HCT116 (cell line): Measurements from ENCODE around the gene HSF2BP. TPM values are rescaled to one million over a fixed set of nuclear protein-coding genes. Genes with fewer than 3 reads are reported as not detected.

Experiments used
- ATAC-seq: fragments of 200-7000 bp; cut with Tn5 transposase; 2 replicates; pipeline ENCODE4 v1.9.1; 2020; ENCODE audit warnings: mild to moderate bottlenecking, moderate library complexity
- BruUV-seq: library from RNA; stranded (reverse); fragments of 400-500 nt; replicated peaks from 2 replicates; lab custom pipeline; 2021; lab: Mats Ljungman, UMichigan
- CTCF ChIA-PET: fragments of 300-600 bp; sonication (Branson Sonifier 250); formaldehyde crosslinking; loops from one replicate; lab custom pipeline; 2021; ENCODE audit warnings: antibody characterized with exemption; lab: Charles Lee
- POLR2A ChIA-PET: fragments of 300-600, 350-600 bp; sonication (Branson Sonifier 250); formaldehyde crosslinking; loops from one replicate; lab custom pipeline; 2021; ENCODE audit warnings: antibody characterized with exemption; lab: Charles Lee
- RAD21 ChIA-PET, 2 experiments: fragments of 300-600 bp; sonication (Branson Sonifier 250); formaldehyde crosslinking; loops; one replicate each; lab custom pipeline; 2023; ENCODE audit warnings: low total read pairs in 2 of 2; ENCODE audit not compliant: uncharacterized antibody in 2 of 2, unreplicated experiment in 2 of 2, low non-redundant PET in 1 of 2; lab: Charles Lee
- DNase-seq: peaks from one replicate; pipeline ENCODE4 v3.0.0-alpha.2; 2010; ENCODE audit warnings: low read depth, low spot score
- H2AFZ ChIP-seq: fragments of 200-600 bp; shearing (Covaris generic), sonication (generic); 2 replicates; pipeline ENCODE4 v1.6.1; 2017; ENCODE audit warnings: low read depth, mixed run types, mixed read lengths, antibody characterized with exemption, low read length; ENCODE audit not compliant: poor library complexity, severe bottlenecking
- H3K27ac ChIP-seq: 2 replicates; pipeline ENCODE4 v1.5.1; 2012; ENCODE audit warnings: low read depth, low read length
- H3K27me3 ChIP-seq: fragments of 200-600 bp; sonication (generic); 2 replicates; pipeline ENCODE4 v1.6.1; 2016; ENCODE audit warnings: mixed run types, low read length, mixed read lengths; ENCODE audit not compliant: insufficient read depth
- H3K36me3 ChIP-seq, 2 experiments: fragments of 200-500 bp in 1 of 2; fragments of 200-600 bp in 1 of 2; sonication (Bioruptor generic) in 1 of 2; sonication (generic) in 1 of 2; 2 replicates each; pipeline versions ENCODE4 v1.5.1 to v1.6.1; 2014 to 2016; ENCODE audit warnings: low read length in 2 of 2, inconsistent platforms in 1 of 2, mixed read lengths in 1 of 2, mixed run types in 1 of 2; ENCODE audit not compliant: insufficient read depth in 2 of 2, control insufficient read depth in 1 of 2
- H3K4me1 ChIP-seq, 2 experiments: fragments of 200-600 bp in 1 of 2; sonication (generic) in 1 of 2; 2 replicates each; pipeline versions ENCODE4 v1.5.1 to v1.6.1; 2012 to 2017; ENCODE audit warnings: low read length in 2 of 2, inconsistent platforms in 1 of 2, mild to moderate bottlenecking in 1 of 2, mixed read lengths in 1 of 2, mixed run types in 1 of 2, moderate library complexity in 1 of 2; ENCODE audit not compliant: insufficient read depth in 2 of 2, control insufficient read depth in 1 of 2
- H3K4me2 ChIP-seq: fragments of 200-600 bp; sonication (generic); 2 replicates; pipeline ENCODE4 v1.6.1; 2017; ENCODE audit warnings: mixed run types, low read length, mixed read lengths
- H3K4me3 ChIP-seq, 2 experiments: fragments of 200-600 bp in 1 of 2; sonication (generic) in 1 of 2; replicated peaks in 1 of 2; 2 replicates each; pipeline ENCODE4 v1.5.1; 2011 to 2016; ENCODE audit warnings: low read length in 2 of 2, control low read depth in 1 of 2, low read depth in 1 of 2, mild to moderate bottlenecking in 1 of 2, mixed read lengths in 1 of 2, mixed run types in 1 of 2
- H3K79me2 ChIP-seq: fragments of 200-600 bp; sonication (generic); 2 replicates; pipeline ENCODE4 v1.6.1; 2017; ENCODE audit warnings: mild to moderate bottlenecking, mixed run types, low read length, moderate library complexity, mixed read lengths; ENCODE audit not compliant: insufficient read depth
- H3K9ac ChIP-seq: fragments of 200-600 bp; sonication (generic); 2 replicates; pipeline ENCODE4 v1.6.1; 2016; ENCODE audit warnings: low read length, mixed read lengths
- H3K9me2 ChIP-seq: fragments of 200-600 bp; sonication (generic), shearing (Covaris generic); 2 replicates; pipeline ENCODE4 v1.6.1; 2017; ENCODE audit warnings: mixed run types, mild to moderate bottlenecking, moderate library complexity; ENCODE audit not compliant: insufficient read depth
- H3K9me3 ChIP-seq, 2 experiments: fragments of 200-500 bp in 1 of 2; fragments of 200-600 bp in 1 of 2; sonication (Bioruptor generic) in 1 of 2; sonication (generic) in 1 of 2; 2 replicates each; pipeline ENCODE4 v1.6.1; 2014 to 2017; ENCODE audit warnings: low read length in 2 of 2, mixed read lengths in 2 of 2, inconsistent platforms in 1 of 2, low read depth in 1 of 2, mild to moderate bottlenecking in 1 of 2, mixed run types in 1 of 2, moderate library complexity in 1 of 2; ENCODE audit not compliant: control insufficient read depth in 1 of 2, insufficient read depth in 1 of 2
- H4K20me1 ChIP-seq: fragments of 200-600 bp; sonication (generic), shearing (Covaris generic); 2 replicates; pipeline ENCODE4 v1.6.1; 2017; ENCODE audit warnings: mixed run types, mild to moderate bottlenecking, moderate library complexity; ENCODE audit not compliant: insufficient read depth
- ATF3 ChIP-seq: IDR thresholded peaks from 2 replicates; pipeline ENCODE4 v1.6.1; 2012
- CBX3 ChIP-seq: IDR thresholded peaks from 2 replicates; pipeline ENCODE4 v1.6.1; 2012; ENCODE audit warnings: low read depth
- ELF1 ChIP-seq: IDR thresholded peaks from 2 replicates; pipeline ENCODE4 v1.6.1; 2012; ENCODE audit warnings: low read depth, borderline replicate concordance
- EZH2phosphoT487 ChIP-seq: fragments of 200-600 bp; IDR thresholded peaks from 2 replicates; pipeline ENCODE4 v1.6.1; 2018; ENCODE audit warnings: antibody characterized with exemption, borderline replicate concordance
- JUND ChIP-seq: IDR thresholded peaks from 2 replicates; pipeline ENCODE4 v1.6.1; 2012
- RAD21 ChIP-seq: IDR thresholded peaks from 2 replicates; pipeline ENCODE4 v1.6.1; 2012; ENCODE audit warnings: low read depth, mild to moderate bottlenecking
- REST ChIP-seq: IDR thresholded peaks from 2 replicates; pipeline ENCODE4 v1.6.1; 2012; ENCODE audit warnings: low read depth
- SIN3A ChIP-seq: IDR thresholded peaks from 2 replicates; pipeline ENCODE4 v1.6.1; 2012; ENCODE audit warnings: low read depth
- SP1 ChIP-seq: IDR thresholded peaks from 2 replicates; pipeline ENCODE4 v1.6.1; 2012; ENCODE audit warnings: low read depth
- ZNF274 ChIP-seq: fragments of 200-500 bp; sonication (Bioruptor generic); IDR thresholded peaks from 2 replicates; pipeline ENCODE4 v1.6.1; 2014; ENCODE audit warnings: mild to moderate bottlenecking, low read depth, low read length, inconsistent platforms
- intact Hi-C: fragments of 100-400 bp; cut with micrococcal nuclease; formaldehyde crosslinking; loops from 2 replicates; pipeline ENCODE4 v1.10.0; 2022
- total RNA-seq: library from RNA; stranded (reverse); gene quantifications from one replicate; pipeline ENCODE4 v1.2.1, GENCODE V29; 2021; ENCODE audit not compliant: unreplicated experiment
- TF ChIP-seq, protein P1 (sequence below), 3 experiments: fragments of 200-600 bp in 1 of 3; sonication (generic) in 1 of 3; IDR thresholded peaks in 2 of 3; conservative IDR thresholded peaks in 1 of 3; 2 replicates each; pipeline ENCODE4 v1.5.1; 2012 to 2017; ENCODE audit warnings: low read depth in 2 of 3, low read length in 2 of 3, antibody characterized with exemption in 1 of 3, borderline replicate concordance in 1 of 3, control low read depth in 1 of 3, mild to moderate bottlenecking in 1 of 3, mixed read lengths in 1 of 3, mixed run types in 1 of 3, moderate library complexity in 1 of 3; ENCODE audit not compliant: insufficient read depth in 1 of 3

The HSF2BP gene
- total RNA-seq, 1 experiment from 2014 or later, result 0.59 TPM

DNA sequence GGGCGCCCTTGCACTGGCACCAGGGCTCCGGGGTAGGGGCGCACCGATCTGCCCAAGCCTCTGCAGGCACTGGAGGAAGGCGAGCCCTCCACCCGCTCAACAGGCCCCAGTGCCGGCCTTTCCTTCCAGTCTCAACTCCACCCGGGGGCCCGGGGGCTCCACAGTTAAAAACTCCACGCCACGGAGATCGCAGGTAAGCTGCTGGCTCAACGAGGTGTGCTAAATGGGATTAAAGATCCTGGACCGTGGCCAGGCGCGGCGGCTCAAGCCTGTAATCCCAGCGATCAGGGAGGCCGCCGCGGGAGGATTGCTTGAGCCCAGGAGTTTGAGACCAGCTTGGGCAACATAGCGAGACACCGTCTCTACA lies 536 bp downstream of the HSF2BP start:
- RAD21 ChIA-PET, result no interaction called here
- TF ChIP-seq CBX3 (no peak), SIN3A (no peak)
- TF ChIP-seq, protein P1, sequence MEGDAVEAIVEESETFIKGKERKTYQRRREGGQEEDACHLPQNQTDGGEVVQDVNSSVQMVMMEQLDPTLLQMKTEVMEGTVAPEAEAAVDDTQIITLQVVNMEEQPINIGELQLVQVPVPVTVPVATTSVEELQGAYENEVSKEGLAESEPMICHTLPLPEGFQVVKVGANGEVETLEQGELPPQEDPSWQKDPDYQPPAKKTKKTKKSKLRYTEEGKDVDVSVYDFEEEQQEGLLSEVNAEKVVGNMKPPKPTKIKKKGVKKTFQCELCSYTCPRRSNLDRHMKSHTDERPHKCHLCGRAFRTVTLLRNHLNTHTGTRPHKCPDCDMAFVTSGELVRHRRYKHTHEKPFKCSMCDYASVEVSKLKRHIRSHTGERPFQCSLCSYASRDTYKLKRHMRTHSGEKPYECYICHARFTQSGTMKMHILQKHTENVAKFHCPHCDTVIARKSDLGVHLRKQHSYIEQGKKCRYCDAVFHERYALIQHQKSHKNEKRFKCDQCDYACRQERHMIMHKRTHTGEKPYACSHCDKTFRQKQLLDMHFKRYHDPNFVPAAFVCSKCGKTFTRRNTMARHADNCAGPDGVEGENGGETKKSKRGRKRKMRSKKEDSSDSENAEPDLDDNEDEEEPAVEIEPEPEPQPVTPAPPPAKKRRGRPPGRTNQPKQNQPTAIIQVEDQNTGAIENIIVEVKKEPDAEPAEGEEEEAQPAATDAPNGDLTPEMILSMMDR (IDR thresholded peaks at IDR 0.05 in 2 of 3, conservative IDR thresholded peaks at IDR 0.05 in 1 of 3; ENCODE audit: borderline replicate concordance in 1 of 3, insufficient read depth in 1 of 3, low read depth in 2 of 3, low read length in 2 of 3), result no peak
- no peaks in the 10 kb centered on the region for H3K9me3 ChIP-seq
- H3K27me3 ChIP-seq, result no peaks in the 10 kb centered on the region
- peak overlapping the region; percentile 94 for H3K9ac ChIP-seq
- H3K79me2 ChIP-seq, result peaks cover 44% of the 10 kb centered on the region
- CTCF ChIA-PET, result no interaction called here
- H3K4me3 ChIP-seq, result peak overlapping the region; percentile 32 to 79; a peak in 3 of 4 replicates
- BruUV-seq, result no TSS peak
- peaks cover 9 to 21% of the 10 kb centered on the region in 2 experiments; a peak in 3 of 4 replicates for H3K36me3 ChIP-seq
- ATAC-seq, result no peak
- intact Hi-C loops, result no loop called here
- no peak overlapping the region for H2AFZ ChIP-seq
- no peak for DNase-seq
- no peaks in the 10 kb centered on the region for H3K9me2 ChIP-seq
- H3K4me1 ChIP-seq, result peaks cover 10 to 25% of the 10 kb centered on the region in 2 experiments
- H3K27ac ChIP-seq, result peak overlapping the region; percentile 83
- peak overlapping the region; percentile 93 for H3K4me2 ChIP-seq
- POLR2A ChIA-PET, result no interaction called here
- no peaks in the 10 kb centered on the region for H4K20me1 ChIP-seq

DNA sequence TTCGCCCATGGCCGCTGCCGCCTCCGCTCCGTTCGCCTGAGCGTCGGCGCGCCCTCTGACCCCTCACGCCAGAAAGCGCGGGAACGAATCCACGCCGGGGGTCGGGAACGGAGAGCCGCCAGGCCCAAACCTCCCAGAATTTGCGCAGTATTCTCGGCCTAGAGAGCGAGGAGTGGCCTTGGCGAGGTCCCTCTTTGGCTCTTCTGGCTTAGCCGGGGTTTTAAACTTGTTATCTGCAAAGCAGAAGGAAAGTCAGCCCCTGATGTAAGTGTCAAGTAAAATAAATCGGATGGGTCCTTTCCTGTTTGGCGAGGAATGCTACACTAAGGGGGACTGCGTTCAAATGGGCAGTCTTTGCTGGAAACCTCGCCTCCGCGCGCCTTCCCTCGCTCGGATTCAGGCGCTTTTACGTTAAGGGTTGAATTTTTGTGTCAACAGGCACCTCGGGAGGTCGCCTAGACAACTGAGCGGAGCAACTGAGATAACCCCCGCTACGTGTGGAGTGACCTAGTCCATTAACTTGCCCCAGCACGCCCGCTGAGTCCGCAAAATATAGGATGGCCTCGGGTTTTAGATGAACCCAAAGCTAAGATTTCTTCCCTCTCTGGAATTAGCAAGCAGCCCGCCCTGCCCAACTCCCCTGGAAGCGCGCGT lies 1.1 kb downstream of the HSF2BP start:
- Histone ChIP-seq H3K9ac (no peak overlapping the region), H3K36me3 (peaks cover 8 to 17% of the 10 kb centered on the region in 2 experiments; a peak in 2 of 4 replicates), H3K27ac (no peak overlapping the region), H3K27me3 (no peaks in the 10 kb centered on the region), H3K9me3 (no peaks in the 10 kb centered on the region), H3K4me2 (peak overlapping the region; percentile 93), H3K4me1 (peaks cover 10 to 25% of the 10 kb centered on the region in 2 experiments), H3K4me3 (no peak overlapping the region), H4K20me1 (no peaks in the 10 kb centered on the region), H3K9me2 (no peaks in the 10 kb centered on the region), H3K79me2 (peaks cover 39% of the 10 kb centered on the region), H2AFZ (no peak overlapping the region)
- ChIA-PET CTCF (no interaction called here), RAD21 (no interaction called here), POLR2A (no interaction called here)
- no peak for DNase-seq
- intact Hi-C loops, result no loop called here
- ATAC-seq, result no peak
- BruUV-seq, result no TSS peak
- no peak for TF ChIP-seq JUND
- no peak for TF ChIP-seq ZNF274
- TF ChIP-seq EZH2phosphoT487, result no peak
- no peak for TF ChIP-seq ELF1
- no peak for TF ChIP-seq ATF3
- no peak for TF ChIP-seq RAD21
- TF ChIP-seq, protein P1 (IDR thresholded peaks at IDR 0.05 in 2 of 3, conservative IDR thresholded peaks at IDR 0.05 in 1 of 3; ENCODE audit: borderline replicate concordance in 1 of 3, insufficient read depth in 1 of 3, low read depth in 2 of 3, low read length in 2 of 3), result no peak
- no peak for TF ChIP-seq SP1
- no peak for TF ChIP-seq REST
